ENCODE results near the gene ELMOD2. TPM values are rescaled to one million over a fixed set of nuclear protein-coding genes. Genes with fewer than 3 reads are reported as not detected.

ELMOD2 gene, protein sequence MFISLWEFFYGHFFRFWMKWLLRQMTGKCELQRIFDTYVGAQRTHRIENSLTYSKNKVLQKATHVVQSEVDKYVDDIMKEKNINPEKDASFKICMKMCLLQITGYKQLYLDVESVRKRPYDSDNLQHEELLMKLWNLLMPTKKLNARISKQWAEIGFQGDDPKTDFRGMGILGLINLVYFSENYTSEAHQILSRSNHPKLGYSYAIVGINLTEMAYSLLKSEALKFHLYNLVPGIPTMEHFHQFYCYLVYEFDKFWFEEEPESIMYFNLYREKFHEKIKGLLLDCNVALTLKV
- 19.2 and 26.9 TPM in 2 replicates for total RNA-seq

DNA sequence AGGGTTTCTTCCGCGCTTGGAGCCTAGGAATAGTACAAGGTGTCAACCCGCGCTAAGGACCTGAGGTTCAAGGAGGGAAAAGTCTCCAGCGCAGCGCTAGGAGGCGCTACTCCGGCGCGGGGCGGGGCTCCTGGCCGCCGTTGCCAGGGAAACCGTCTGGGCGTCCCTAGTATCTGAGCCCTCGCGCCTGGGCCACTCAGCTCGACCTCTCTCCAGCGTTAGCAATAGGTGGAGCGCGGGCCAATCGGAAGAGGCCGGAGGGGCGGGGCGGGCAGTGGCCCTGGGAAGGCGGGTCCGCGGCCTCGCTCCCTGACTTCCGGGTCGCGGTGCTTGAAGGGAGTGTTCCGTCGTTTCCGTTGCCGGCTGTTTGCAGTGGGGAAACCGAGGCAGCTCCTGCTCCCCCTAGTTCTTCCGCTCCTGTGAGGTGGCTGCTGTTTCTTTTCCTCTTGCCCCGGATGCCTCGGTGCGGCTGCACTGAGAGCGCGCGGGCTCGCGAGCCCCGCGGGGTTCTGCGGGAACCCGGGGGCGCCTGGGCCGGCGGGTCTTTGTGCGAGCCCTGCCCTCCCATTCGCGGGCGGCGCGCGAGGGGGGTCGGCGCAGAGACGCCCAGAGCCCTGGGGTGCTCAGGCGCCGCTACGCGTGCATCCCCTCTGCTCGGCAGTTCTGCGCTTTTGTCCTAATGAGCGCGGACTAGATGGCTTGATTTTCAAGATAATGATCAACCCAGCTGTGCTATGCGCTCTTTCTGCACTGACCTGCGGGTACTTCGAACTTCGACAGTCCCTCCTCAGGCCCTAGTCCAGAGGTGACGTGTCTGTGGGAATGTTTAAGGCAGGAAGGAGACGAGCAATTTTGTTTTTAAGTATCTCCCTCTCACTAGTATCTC lies at the start of gene ELMOD2:
TSS of gene ELMOD2 (plus strand) at position 312 of the 886 bp plus-strand sequence. CDS start 1,261 bp downstream, outside the sequence.
- Histone ChIP-seq H3K27me3 (ENCODE audit: control insufficient read depth, insufficient read depth, low read length) (no peaks in the 10 kb centered on the region), H3K36me3 (ENCODE audit: control insufficient read depth, insufficient read depth, low read length) (no peaks in the 10 kb centered on the region), H3K4me3 (ENCODE audit: low read depth, low read length) (peak within 1 kb of the TSS; percentile 89)
- FAIRE-seq (no peak), DNase-seq (ENCODE audit: low read depth) (peak; percentile 88)
- TF ChIP-seq, protein P1, sequence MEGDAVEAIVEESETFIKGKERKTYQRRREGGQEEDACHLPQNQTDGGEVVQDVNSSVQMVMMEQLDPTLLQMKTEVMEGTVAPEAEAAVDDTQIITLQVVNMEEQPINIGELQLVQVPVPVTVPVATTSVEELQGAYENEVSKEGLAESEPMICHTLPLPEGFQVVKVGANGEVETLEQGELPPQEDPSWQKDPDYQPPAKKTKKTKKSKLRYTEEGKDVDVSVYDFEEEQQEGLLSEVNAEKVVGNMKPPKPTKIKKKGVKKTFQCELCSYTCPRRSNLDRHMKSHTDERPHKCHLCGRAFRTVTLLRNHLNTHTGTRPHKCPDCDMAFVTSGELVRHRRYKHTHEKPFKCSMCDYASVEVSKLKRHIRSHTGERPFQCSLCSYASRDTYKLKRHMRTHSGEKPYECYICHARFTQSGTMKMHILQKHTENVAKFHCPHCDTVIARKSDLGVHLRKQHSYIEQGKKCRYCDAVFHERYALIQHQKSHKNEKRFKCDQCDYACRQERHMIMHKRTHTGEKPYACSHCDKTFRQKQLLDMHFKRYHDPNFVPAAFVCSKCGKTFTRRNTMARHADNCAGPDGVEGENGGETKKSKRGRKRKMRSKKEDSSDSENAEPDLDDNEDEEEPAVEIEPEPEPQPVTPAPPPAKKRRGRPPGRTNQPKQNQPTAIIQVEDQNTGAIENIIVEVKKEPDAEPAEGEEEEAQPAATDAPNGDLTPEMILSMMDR (IDR thresholded peaks at IDR 0.05; ENCODE audit: insufficient read depth, low read length, severe bottlenecking) = peak; percentile 99

DNA sequence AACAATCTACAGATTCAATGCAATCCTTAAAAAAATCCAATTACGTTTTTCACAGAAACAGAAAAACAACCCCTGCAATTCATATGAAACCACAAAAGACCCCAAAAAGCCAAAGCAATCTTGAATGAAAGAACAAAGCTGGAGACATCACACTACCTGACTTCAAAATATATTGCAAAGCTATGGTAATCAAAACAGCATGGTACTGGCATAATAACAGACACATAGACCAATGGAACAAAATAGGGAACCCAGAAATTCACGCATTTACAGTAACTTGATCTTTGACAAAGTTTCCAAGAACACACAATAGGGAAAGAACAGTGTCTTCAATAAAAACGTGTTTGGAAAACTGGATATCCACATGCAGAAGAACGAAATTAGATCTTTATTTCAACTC lies 40.5 kb upstream of the ELMOD2 start:
- H3K4me3 ChIP-seq (ENCODE audit: low read depth, low read length) = no peak overlapping the region
- TF ChIP-seq, protein P1 (IDR thresholded peaks at IDR 0.05; ENCODE audit: insufficient read depth, low read length, severe bottlenecking) = no peak
- no peaks in the 10 kb centered on the region for H3K27me3 ChIP-seq (ENCODE audit: control insufficient read depth, insufficient read depth, low read length)
- DNase-seq (ENCODE audit: low read depth) (no peak), FAIRE-seq (no peak)
- no peaks in the 10 kb centered on the region for H3K36me3 ChIP-seq (ENCODE audit: control insufficient read depth, insufficient read depth, low read length)

DNA sequence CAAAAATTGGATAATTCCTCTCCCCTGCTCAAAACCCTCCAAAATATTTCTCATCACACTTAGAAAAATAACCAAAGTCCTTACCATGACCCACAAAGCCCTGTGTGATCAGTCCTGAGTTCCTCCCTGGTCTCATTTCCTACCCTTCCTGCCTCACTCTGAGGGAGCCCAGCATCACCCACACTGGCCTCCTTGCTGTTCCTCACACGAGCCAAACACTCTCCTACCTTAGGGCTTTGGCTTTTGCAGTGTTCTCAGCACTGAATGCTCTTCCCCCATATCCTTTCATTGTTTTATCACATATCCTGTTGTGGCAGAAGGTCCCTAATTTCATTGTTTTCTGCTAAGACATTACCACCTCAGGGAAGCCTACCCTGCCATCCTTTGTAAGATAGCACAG lies 38.0 kb upstream of the ELMOD2 start:
- H3K36me3 ChIP-seq (ENCODE audit: control insufficient read depth, insufficient read depth, low read length) = no peaks in the 10 kb centered on the region
- FAIRE-seq (no peak), DNase-seq (ENCODE audit: low read depth) (no peak)
- TF ChIP-seq, protein P1 (IDR thresholded peaks at IDR 0.05; ENCODE audit: insufficient read depth, low read length, severe bottlenecking) = no peak
- no peak overlapping the region for H3K4me3 ChIP-seq (ENCODE audit: low read depth, low read length)
- peaks cover 1% of the 10 kb centered on the region for H3K27me3 ChIP-seq (ENCODE audit: control insufficient read depth, insufficient read depth, low read length)

DNA sequence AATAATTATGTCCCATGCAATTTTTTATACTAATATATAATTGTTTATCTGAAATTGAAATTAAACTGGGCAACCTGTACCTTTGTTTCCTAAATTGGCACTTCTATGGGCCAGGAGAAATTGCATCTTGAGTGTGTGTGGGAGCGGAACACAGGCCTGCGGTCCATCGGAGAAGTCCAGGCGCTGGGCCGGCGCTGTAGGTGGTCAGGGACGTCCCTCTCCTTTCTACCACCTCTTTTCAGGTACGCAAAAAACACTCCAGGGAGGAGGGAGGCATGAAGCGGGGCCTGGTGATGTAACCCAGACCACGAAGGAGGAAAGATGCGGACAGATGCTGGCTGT lies 26.6 kb upstream of the ELMOD2 start:
- TF ChIP-seq, protein P1 (IDR thresholded peaks at IDR 0.05; ENCODE audit: insufficient read depth, low read length, severe bottlenecking) = no peak
- Histone ChIP-seq H3K36me3 (ENCODE audit: control insufficient read depth, insufficient read depth, low read length) (no peaks in the 10 kb centered on the region), H3K27me3 (ENCODE audit: control insufficient read depth, insufficient read depth, low read length) (peaks cover 23% of the 10 kb centered on the region), H3K4me3 (ENCODE audit: low read depth, low read length) (no peak overlapping the region)
- DNase-seq (ENCODE audit: low read depth) (no peak), FAIRE-seq (no peak)

DNA sequence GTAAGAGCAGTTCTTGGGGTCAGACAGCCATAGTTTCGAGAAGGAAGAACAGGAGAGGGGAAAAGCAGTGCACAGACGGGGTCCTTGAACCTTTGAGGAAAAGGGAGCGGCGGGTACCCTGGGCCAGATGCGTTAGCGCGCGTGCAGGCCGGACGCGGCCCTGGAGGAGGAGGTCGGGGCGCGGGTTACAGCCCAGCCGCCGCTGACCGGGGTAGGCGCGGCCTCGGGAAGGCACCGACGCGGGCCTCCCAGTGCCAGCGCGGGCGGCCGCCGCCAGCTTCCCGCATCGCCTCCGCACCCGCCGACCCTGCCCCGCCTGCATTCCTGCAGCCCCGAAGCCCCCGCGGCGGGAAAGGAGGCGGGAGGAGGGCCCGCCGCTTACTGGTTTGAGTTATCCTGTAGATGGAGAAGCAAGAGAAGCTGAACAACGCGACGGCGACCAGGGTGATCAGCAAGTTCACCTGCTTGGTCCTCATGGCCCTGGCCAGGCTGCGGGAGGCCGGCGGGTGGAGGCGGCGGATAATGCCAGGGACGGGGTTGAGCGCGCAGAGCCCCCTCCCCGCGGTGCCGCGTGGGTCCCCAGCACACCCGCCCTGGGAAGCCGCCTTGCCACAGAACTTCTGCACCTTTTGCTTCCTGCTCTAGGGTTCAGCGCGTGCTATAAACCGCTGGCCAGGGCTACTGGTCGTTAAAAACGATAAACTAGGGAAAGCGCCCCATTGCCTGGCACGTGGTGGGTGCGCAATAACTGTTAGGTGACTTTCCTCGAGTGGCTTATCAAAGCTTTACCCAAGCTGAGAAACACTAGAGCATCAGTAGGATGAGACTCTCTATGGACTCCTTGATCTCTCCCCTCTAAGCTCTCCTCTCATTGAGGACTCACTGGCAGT lies 26.0 kb upstream of the ELMOD2 start, which contains the start of gene MGAT4D:
TSS of gene MGAT4D (minus strand) at position 547 of the 890 bp plus-strand sequence. CDS start at position 476, 71 bp downstream.
- Histone ChIP-seq H3K36me3 (ENCODE audit: control insufficient read depth, insufficient read depth, low read length) (no peaks in the 10 kb centered on the region), H3K4me3 (ENCODE audit: low read depth, low read length) (no peak within 1 kb of the TSS), H3K27me3 (ENCODE audit: control insufficient read depth, insufficient read depth, low read length) (peaks cover 23% of the 10 kb centered on the region)
- DNase-seq (ENCODE audit: low read depth) (no peak), FAIRE-seq (no peak)
- TF ChIP-seq, protein P1 (IDR thresholded peaks at IDR 0.05; ENCODE audit: insufficient read depth, low read length, severe bottlenecking) = no peak

Data from bronchial epithelial cell (primary cell).